Measurements from ENCODE around the gene TAAR2. TPM values are rescaled to one million over a fixed set of nuclear protein-coding genes. Genes with fewer than 3 reads are reported as not detected.

Gene TAAR2
- total RNA-seq, 2 donors from 2014 or later = not detected

GRCh38 chr6:132634796-132635195 lies 10.7 kb upstream of the TAAR2 start:
- no peaks in the 10 kb centered on the region for H3K27me3 ChIP-seq
- no peak overlapping the region for H3K4me3 ChIP-seq
- no peak for TF ChIP-seq CTCF (IDR thresholded peaks at IDR 0.05)
- no peaks in the 10 kb centered on the region for H3K9me3 ChIP-seq
- no peak for DNase-seq
- no peak overlapping the region for H3K9ac ChIP-seq (ENCODE audit: low read depth in 2 of 2, low read length in 2 of 2)
- intact Hi-C loops (cut with DNase I) = no loop called here
- no peaks in the 10 kb centered on the region for H3K36me3 ChIP-seq
- H3K27ac ChIP-seq = no peak overlapping the region
- no peaks in the 10 kb centered on the region for H3K4me1 ChIP-seq

DNA sequence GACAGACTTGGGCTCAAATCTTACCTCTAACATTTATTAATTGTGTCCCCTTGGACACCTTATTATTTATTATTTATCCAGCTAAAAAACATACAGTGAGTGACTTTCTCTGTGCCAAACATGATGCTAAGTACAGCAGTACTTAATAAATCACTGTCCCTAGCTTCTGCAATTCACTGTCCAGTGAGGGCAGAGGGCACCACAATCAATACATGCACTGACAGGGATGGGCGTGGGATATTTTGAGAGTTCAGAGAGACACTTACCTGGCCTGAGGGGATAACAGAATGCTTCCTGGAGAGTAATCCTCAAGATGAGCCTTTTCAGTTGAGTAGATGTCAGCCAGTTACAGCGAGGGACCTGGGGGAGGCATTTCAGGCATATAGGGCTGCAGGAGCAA lies 9.3 kb upstream of the TAAR2 start:
- intact Hi-C loops (cut with DNase I) = no loop called here
- no peak for DNase-seq

DNA sequence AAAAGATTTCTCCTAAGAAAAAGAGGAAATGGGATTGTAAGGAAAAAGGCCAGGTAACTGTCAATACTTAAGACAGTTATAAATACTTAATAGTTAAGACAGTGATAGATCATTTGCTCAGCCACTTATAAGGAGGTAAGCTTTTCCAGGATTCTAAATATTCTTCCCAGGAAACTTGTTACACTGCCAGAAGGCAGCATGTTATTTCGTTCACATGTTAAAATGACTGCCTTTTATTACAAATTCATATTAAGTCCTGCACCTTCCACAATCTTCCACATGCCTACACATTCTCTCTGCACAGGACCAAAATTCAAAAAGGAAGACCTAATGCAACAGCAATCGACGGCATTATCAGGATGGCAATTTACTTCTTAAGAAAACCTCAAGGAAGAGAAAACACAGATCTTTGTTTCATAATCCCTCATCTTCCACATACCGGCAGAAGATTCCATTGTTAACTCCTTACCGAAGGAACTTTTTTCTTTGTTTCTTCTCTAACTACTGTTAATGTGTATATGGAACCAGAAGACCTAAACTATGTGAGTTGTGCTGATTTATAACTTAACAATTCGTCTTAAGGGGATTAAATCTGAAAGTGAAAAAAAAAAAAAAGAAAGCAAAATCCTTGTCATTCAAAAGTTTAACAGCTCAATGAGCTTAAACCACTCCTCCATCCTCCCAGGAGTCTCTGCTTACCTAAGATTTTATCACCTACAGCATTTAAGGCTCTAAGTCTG lies 799 bp downstream of the TAAR2 start:
- Histone ChIP-seq H3K27ac (no peak overlapping the region), H3K36me3 (no peaks in the 10 kb centered on the region), H3K27me3 (no peaks in the 10 kb centered on the region), H3K9ac (ENCODE audit: low read depth in 2 of 2, low read length in 2 of 2) (no peak overlapping the region), H3K4me1 (no peaks in the 10 kb centered on the region), H3K9me3 (no peaks in the 10 kb centered on the region), H3K4me3 (no peak overlapping the region)
- intact Hi-C loops (cut with DNase I) = no loop called here
- DNase-seq = no peak
- TF ChIP-seq CTCF (IDR thresholded peaks at IDR 0.05) = no peak

More for the DNA sequence above, 9.3 kb upstream of the TAAR2 start:
- no peaks in the 10 kb centered on the region for H3K4me1 ChIP-seq
- H3K27ac ChIP-seq = no peak overlapping the region
- TF ChIP-seq CTCF (IDR thresholded peaks at IDR 0.05) = no peak
- no peaks in the 10 kb centered on the region for H3K9me3 ChIP-seq
- H3K9ac ChIP-seq (ENCODE audit: low read depth in 2 of 2, low read length in 2 of 2) = no peak overlapping the region
- H3K27me3 ChIP-seq = no peaks in the 10 kb centered on the region
- H3K4me3 ChIP-seq = no peak overlapping the region
- no peaks in the 10 kb centered on the region for H3K36me3 ChIP-seq

GRCh38 chr6:132616677-132617076 lies 7.4 kb downstream of the TAAR2 start:
- no peaks in the 10 kb centered on the region for H3K27me3 ChIP-seq
- intact Hi-C loops (cut with DNase I) = no loop called here
- H3K9ac ChIP-seq (ENCODE audit: low read depth in 2 of 2, low read length in 2 of 2) = no peak overlapping the region
- DNase-seq = no peak
- no peaks in the 10 kb centered on the region for H3K4me1 ChIP-seq
- H3K36me3 ChIP-seq = no peaks in the 10 kb centered on the region
- no peak overlapping the region for H3K27ac ChIP-seq
- no peak overlapping the region for H3K4me3 ChIP-seq
- no peak for TF ChIP-seq CTCF (IDR thresholded peaks at IDR 0.05)
- no peaks in the 10 kb centered on the region for H3K9me3 ChIP-seq

- no peak for TF ChIP-seq CTCF (IDR thresholded peaks at IDR 0.05)
- no peak overlapping the region for H3K9ac ChIP-seq (ENCODE audit: low read depth in 2 of 2, low read length in 2 of 2)
- H3K27me3 ChIP-seq = no peaks in the 10 kb centered on the region
- no peak overlapping the region for H3K4me3 ChIP-seq
- no peak for DNase-seq
- no peak overlapping the region for H3K27ac ChIP-seq
- intact Hi-C loops (cut with DNase I) = no loop called here
- H3K9me3 ChIP-seq = no peaks in the 10 kb centered on the region
- no peaks in the 10 kb centered on the region for H3K4me1 ChIP-seq
- no peaks in the 10 kb centered on the region for H3K36me3 ChIP-seq
Measured at GRCh38 chr6:132614554-132614953, 9.5 kb downstream of the TAAR2 start.

Measured in colonic mucosa (tissue), 4 donors.